ENCODE measurements around the gene MAPK14. TPM values are rescaled to one million over a fixed set of nuclear protein-coding genes. Genes with fewer than 3 reads are reported as not detected.

MAPK14 gene
- total and polyA plus RNA-seq, 10 of the 15 experiments (the other 5 are each of a cell fraction or from before 2014, with no cell fraction given): 12.5 to 59.5 (median 43.0) TPM

GRCh38 chr6:36079601-36080000 is 52.0 kb downstream of the MAPK14 start:
- ChIA-PET RAD21 (ENCODE audit: unreplicated experiment) (interaction anchor here (1.0 kb wide), 1 partner anchor 51 kb away, joined by 3 read pairs; no protein-coding TSS in a partner anchor), CTCF (interaction anchor here (0.6 to 4.9 kb wide), 3 partner anchors 15 to 196 kb away, joined by 3 to 33 read pairs (median 17); partner anchors contain the start of gene MAPK14), SMC1A (ENCODE audit: uncharacterized antibody, unreplicated experiment) (interaction anchor here (1.0 to 4.4 kb wide), 4 partner anchors 13 to 189 kb away, joined by 3 to 18 read pairs (median 9); partner anchors contain the start of gene MAPK14), POLR2A (interaction anchor here (0.5 kb wide), 1 partner anchor 56 kb away, joined by 3 read pairs; no protein-coding TSS in a partner anchor)
- DNase-seq (ENCODE audit: low read depth, low spot score): no peak
- Histone ChIP-seq H3K9ac (ENCODE audit: control insufficient read depth, insufficient read depth, low read length) (no peak overlapping the region), H4K20me1 (ENCODE audit: control insufficient read depth, insufficient read depth) (no peaks in the 10 kb centered on the region), H3K4me1 (ENCODE audit: control insufficient read depth, insufficient read depth, low read length) (no peaks in the 10 kb centered on the region), H3K4me3 (no peak overlapping the region), H3K4me2 (ENCODE audit: control insufficient read depth, insufficient read depth) (no peak overlapping the region), H3K9me3 (replicated peaks; ENCODE audit: control insufficient read depth, insufficient read depth, low read length) (peaks cover 8% of the 10 kb centered on the region), H3K27me3 (replicated peaks in 1 of 2; ENCODE audit: control insufficient read depth in 2 of 2, insufficient read depth in 2 of 2, low read length in 1 of 2) (no peaks in the 10 kb centered on the region), H3K27ac (ENCODE audit: control insufficient read depth, insufficient read depth) (no peak overlapping the region), H3K79me2 (ENCODE audit: control insufficient read depth, insufficient read depth, low read length) (no peaks in the 10 kb centered on the region), H2AFZ (ENCODE audit: control insufficient read depth, low read depth, low read length) (no peak overlapping the region), H3K36me3 (ENCODE audit: control insufficient read depth in 2 of 2, insufficient read depth in 2 of 2, low read length in 1 of 2) (peaks cover 12 to 24% of the 10 kb centered on the region in 2 experiments)
- no TSS peak for BruUV-seq (replicated peaks)
- in situ Hi-C loops (cut with MboI): no loop called here
- WGBS (ENCODE audit: insufficient coverage, insufficient replicate concordance, low lambda C conversion rate, missing lambda C conversion rate): 100% methylated on average over 2 of the region's 2 CpGs
- TF ChIP-seq PBX3 (IDR thresholded peaks at IDR 0.05; ENCODE audit: insufficient replicate concordance, low read depth, low read length) (no peak), JUND (IDR thresholded peaks at IDR 0.05; ENCODE audit: low read depth, low read length) (no peak), IRF3 (IDR thresholded peaks at IDR 0.05) (no peak)
- no peak for ATAC-seq
- intact Hi-C loops (cut with micrococcal nuclease; ENCODE audit: unreplicated experiment): no loop called here
- FAIRE-seq: no peak

- in situ Hi-C loops (cut with MboI): no loop called here
- no peak for ATAC-seq
- H2AFZ ChIP-seq (ENCODE audit: control insufficient read depth, low read depth, low read length): no peak overlapping the region
- ChIA-PET RAD21 (ENCODE audit: unreplicated experiment) (no interaction called here), POLR2A (no interaction called here), SMC1A (ENCODE audit: uncharacterized antibody, unreplicated experiment) (interaction anchor here (0.8 to 1.2 kb wide), 3 partner anchors 14 to 55 kb away, joined by 3 read pairs; partner anchors contain the start of gene MAPK14), CTCF (interaction anchor here (2.3 kb wide), 1 partner anchor 13 kb away, joined by 10 read pairs; no protein-coding TSS in a partner anchor)
- no peaks in the 10 kb centered on the region for H3K27me3 ChIP-seq (replicated peaks in 1 of 2; ENCODE audit: control insufficient read depth in 2 of 2, insufficient read depth in 2 of 2, low read length in 1 of 2)
- no peaks in the 10 kb centered on the region for H3K79me2 ChIP-seq (ENCODE audit: control insufficient read depth, insufficient read depth, low read length)
- intact Hi-C loops (cut with micrococcal nuclease; ENCODE audit: unreplicated experiment): no loop called here
- peaks cover 8% of the 10 kb centered on the region for H3K9me3 ChIP-seq (replicated peaks; ENCODE audit: control insufficient read depth, insufficient read depth, low read length)
- WGBS (ENCODE audit: insufficient coverage, insufficient replicate concordance, low lambda C conversion rate, missing lambda C conversion rate): 94% methylated on average over 1 of the region's 1 CpG
- H3K4me3 ChIP-seq: no peak overlapping the region
- no peak for DNase-seq (ENCODE audit: low read depth, low spot score)
- H3K36me3 ChIP-seq (ENCODE audit: control insufficient read depth in 2 of 2, insufficient read depth in 2 of 2, low read length in 1 of 2): peaks cover 12 to 24% of the 10 kb centered on the region in 2 experiments
- H3K27ac ChIP-seq (ENCODE audit: control insufficient read depth, insufficient read depth): no peak overlapping the region
- peak; percentile 88 for FAIRE-seq
- H3K4me2 ChIP-seq (ENCODE audit: control insufficient read depth, insufficient read depth): no peak overlapping the region
- no peaks in the 10 kb centered on the region for H4K20me1 ChIP-seq (ENCODE audit: control insufficient read depth, insufficient read depth)
- H3K4me1 ChIP-seq (ENCODE audit: control insufficient read depth, insufficient read depth, low read length): no peaks in the 10 kb centered on the region
- BruUV-seq (replicated peaks): no TSS peak
- H3K9ac ChIP-seq (ENCODE audit: control insufficient read depth, insufficient read depth, low read length): no peak overlapping the region
- no peak for TF ChIP-seq CUX1 (IDR thresholded peaks at IDR 0.05; ENCODE audit: insufficient replicate concordance, low read depth, low read length)
- TF ChIP-seq NKRF (conservative IDR thresholded peaks at IDR 0.05): no peak
- no peak for TF ChIP-seq ZNF217 (IDR thresholded peaks at IDR 0.05)
Measured at GRCh38 chr6:36082318-36082717, 54.7 kb downstream of the MAPK14 start.
